HepG2 (cell line): ENCODE results near the gene RAB29. TPM values are rescaled to one million over a fixed set of nuclear protein-coding genes. Genes with fewer than 3 reads are reported as not detected.

Experiments used
- ATF7 ChIP-seq, 2 experiments: fragments of 450-650 bp in 1 of 2; sonication (generic) in 1 of 2; formaldehyde crosslinking in 1 of 2; IDR thresholded peaks; 2 replicates each; pipeline versions ENCODE4 v1.4.0 to v1.6.1; 2016 to 2020; ENCODE audit warnings: antibody characterized with exemption in 1 of 2, mild to moderate bottlenecking in 1 of 2, missing genetic modification reagents in 1 of 2
- DNMT1 ChIP-seq: sonication (generic); formaldehyde crosslinking; IDR thresholded peaks from 2 replicates; pipeline ENCODE4 v1.5.1; 2020; ENCODE audit warnings: mild to moderate bottlenecking, missing genetic modification reagents
- EP300 ChIP-seq, 3 experiments: sonication (generic) in 1 of 3; formaldehyde crosslinking in 1 of 3; IDR thresholded peaks; 2 replicates each; pipeline versions ENCODE4 v1.5.1 to v1.6.1; 2011 to 2020; ENCODE audit warnings: low read depth in 2 of 3, low read length in 2 of 3, borderline replicate concordance in 1 of 3, improper control_type of control experiment in 1 of 3, mild to moderate bottlenecking in 1 of 3, missing genetic modification reagents in 1 of 3, moderate library complexity in 1 of 3
- FOXA1 ChIP-seq, 2 experiments: fragments of 450-650 bp in 1 of 2; sonication (generic) in 1 of 2; formaldehyde crosslinking in 1 of 2; IDR thresholded peaks; 2 replicates each; pipeline versions ENCODE4 v1.4.0 to v1.6.1; 2016 to 2020; ENCODE audit warnings: missing genetic modification reagents in 1 of 2
- HES4 ChIP-seq: sonication (generic); formaldehyde crosslinking; IDR thresholded peaks from 2 replicates; pipeline ENCODE4 v1.9.0; 2021; ENCODE audit warnings: mild to moderate bottlenecking, missing genetic modification reagents, borderline replicate concordance
- HMG20B ChIP-seq: conservative IDR thresholded peaks from 2 replicates; pipeline ENCODE4 v1.6.1; 2016; ENCODE audit warnings: missing genetic modification reagents, missing compliant biosample characterization
- IRX3 ChIP-seq: sonication (generic); formaldehyde crosslinking; IDR thresholded peaks from 2 replicates; pipeline ENCODE4 v1.8.1; 2023; ENCODE audit warnings: mild to moderate bottlenecking, low read depth, missing genetic modification reagents, borderline replicate concordance
- KDM4B ChIP-seq: sonication (generic); formaldehyde crosslinking; IDR thresholded peaks from 2 replicates; pipeline ENCODE4 v1.4.0; 2020; ENCODE audit warnings: missing genetic modification reagents
- MAFG ChIP-seq: sonication (generic); formaldehyde crosslinking; IDR thresholded peaks from 2 replicates; pipeline ENCODE4 v1.5.1; 2020; ENCODE audit warnings: mild to moderate bottlenecking, missing genetic modification reagents
- MATR3 ChIP-seq: sonication (generic); formaldehyde crosslinking; IDR thresholded peaks from 2 replicates; pipeline ENCODE4 v1.4.0; 2020; ENCODE audit warnings: missing genetic modification reagents
- PLRG1 ChIP-seq: fragments of 450-650 bp; conservative IDR thresholded peaks from 2 replicates; pipeline ENCODE4 v1.6.1; 2016
- RAD21 ChIP-seq: fragments of 450-650 bp; formaldehyde crosslinking; IDR thresholded peaks from 2 replicates; pipeline ENCODE4 v1.5.0; 2020; ENCODE audit warnings: mild to moderate bottlenecking
- STAT5B ChIP-seq: sonication (generic); formaldehyde crosslinking; IDR thresholded peaks from 2 replicates; pipeline ENCODE4 v1.4.0; 2020; ENCODE audit warnings: missing genetic modification reagents
- ZNF598 ChIP-seq: sonication (generic); formaldehyde crosslinking; IDR thresholded peaks from 2 replicates; pipeline ENCODE4 v1.5.1; 2020; ENCODE audit warnings: mild to moderate bottlenecking, missing genetic modification reagents, borderline replicate concordance
- polyA plus RNA-seq, 8 experiments: library from polyadenylated mRNA; depleted of rRNA in 3 of 8; stranded (reverse) in 7 of 8; unstranded in 1 of 8; fragments of >200 nt; fragmentation: Illumina TruSeq in 4 of 8; extraction: Trizol in 4 of 8; gene quantifications; 2 replicates each; pipeline versions ENCODE4 v1.2.1 to v1.2.3, GENCODE V29; 2011 to 2016; ENCODE audit warnings: low read depth in 4 of 8, missing spikeins in 1 of 8, mixed read lengths in 1 of 8; ENCODE audit not compliant: insufficient read depth in 1 of 8
- total RNA-seq, 5 experiments: library from RNA; depleted of rRNA; stranded (reverse); fragments of >200 nt; fragmentation: Illumina TruSeq; extraction: Trizol; gene quantifications; 2 replicates each; pipeline ENCODE4 v1.2.3, GENCODE V29; 2016; ENCODE audit warnings: low read depth in 1 of 5
- TF ChIP-seq, protein P1 (sequence below): sonication (generic); formaldehyde crosslinking; IDR thresholded peaks from 2 replicates; pipeline ENCODE4 v1.4.0; 2020; ENCODE audit warnings: missing genetic modification reagents, borderline replicate concordance
- TF ChIP-seq, protein P2 (sequence below): sonication (generic); formaldehyde crosslinking; IDR thresholded peaks from 2 replicates; pipeline ENCODE4 v1.5.0; 2020; ENCODE audit warnings: mild to moderate bottlenecking, missing genetic modification reagents, borderline replicate concordance

The RAB29 gene
- total and polyA plus RNA-seq, 2 of the 13 experiments (the other 11 are each of a cell fraction or from before 2014, with no cell fraction given), result 8.7 to 10.1 TPM

DNA sequence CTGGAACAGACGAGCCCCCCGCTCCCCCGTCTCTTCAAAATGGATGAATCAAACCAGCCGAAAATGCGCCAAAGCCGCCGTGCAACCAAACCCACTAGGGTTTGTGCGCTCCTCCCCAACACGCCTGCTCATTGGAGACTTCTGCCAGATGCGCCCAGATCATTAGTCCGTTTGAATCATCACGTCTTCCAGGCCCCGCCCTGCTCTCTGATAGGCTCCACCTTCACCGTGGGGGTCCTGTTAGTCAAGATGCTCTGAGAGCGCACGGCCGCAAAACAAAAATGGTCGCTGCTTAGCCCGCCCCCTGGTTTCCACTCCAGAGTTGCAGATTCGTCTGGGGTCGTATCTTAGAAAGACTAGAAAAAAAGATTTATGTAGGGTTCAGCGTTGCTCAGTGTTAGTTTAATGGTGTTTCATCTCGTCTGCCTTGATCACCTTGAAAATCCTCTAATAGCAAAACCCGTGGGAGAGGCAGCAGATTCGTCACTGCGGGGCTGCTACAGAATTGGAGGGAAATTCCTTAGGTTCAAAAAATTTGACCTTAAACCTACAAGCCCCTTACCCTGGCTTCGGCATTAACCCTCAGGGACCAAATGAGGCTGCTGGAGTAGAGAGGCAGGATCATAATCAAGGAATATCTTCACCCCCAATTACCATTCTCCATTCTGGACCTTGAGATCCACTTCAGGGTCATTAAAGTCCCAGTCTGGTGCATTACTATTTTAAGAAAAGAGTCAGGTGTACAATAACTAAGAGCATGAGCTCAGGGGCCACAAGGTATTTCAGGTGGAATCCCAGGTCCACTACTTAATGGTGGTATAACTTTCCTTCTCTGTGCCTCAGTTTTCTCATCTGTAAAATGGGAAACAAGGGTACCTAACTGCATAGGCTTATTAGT is 24.9 kb downstream of the RAB29 start, which contains the start of gene NUCKS1 (continued):
- TF ChIP-seq IRX3 (CRISPR knock-in tag), result no peak
- TF ChIP-seq MAFG (CRISPR knock-in tag), result no peak
- TF ChIP-seq EP300 (IDR thresholded peaks at IDR 0.05; ENCODE audit: low read depth in 2 of 2, low read length in 2 of 2), result peak in 1 of 2 experiments; percentile 56; a peak in 2 of 4 replicates
- no peak for TF ChIP-seq EP300 (CRISPR knock-in tag; IDR thresholded peaks at IDR 0.05; ENCODE audit: borderline replicate concordance)
- no peak for TF ChIP-seq KDM4B (CRISPR knock-in tag)
- TF ChIP-seq RAD21, result no peak
- TF ChIP-seq MATR3 (CRISPR knock-in tag), result no peak
- TF ChIP-seq, protein P1, sequence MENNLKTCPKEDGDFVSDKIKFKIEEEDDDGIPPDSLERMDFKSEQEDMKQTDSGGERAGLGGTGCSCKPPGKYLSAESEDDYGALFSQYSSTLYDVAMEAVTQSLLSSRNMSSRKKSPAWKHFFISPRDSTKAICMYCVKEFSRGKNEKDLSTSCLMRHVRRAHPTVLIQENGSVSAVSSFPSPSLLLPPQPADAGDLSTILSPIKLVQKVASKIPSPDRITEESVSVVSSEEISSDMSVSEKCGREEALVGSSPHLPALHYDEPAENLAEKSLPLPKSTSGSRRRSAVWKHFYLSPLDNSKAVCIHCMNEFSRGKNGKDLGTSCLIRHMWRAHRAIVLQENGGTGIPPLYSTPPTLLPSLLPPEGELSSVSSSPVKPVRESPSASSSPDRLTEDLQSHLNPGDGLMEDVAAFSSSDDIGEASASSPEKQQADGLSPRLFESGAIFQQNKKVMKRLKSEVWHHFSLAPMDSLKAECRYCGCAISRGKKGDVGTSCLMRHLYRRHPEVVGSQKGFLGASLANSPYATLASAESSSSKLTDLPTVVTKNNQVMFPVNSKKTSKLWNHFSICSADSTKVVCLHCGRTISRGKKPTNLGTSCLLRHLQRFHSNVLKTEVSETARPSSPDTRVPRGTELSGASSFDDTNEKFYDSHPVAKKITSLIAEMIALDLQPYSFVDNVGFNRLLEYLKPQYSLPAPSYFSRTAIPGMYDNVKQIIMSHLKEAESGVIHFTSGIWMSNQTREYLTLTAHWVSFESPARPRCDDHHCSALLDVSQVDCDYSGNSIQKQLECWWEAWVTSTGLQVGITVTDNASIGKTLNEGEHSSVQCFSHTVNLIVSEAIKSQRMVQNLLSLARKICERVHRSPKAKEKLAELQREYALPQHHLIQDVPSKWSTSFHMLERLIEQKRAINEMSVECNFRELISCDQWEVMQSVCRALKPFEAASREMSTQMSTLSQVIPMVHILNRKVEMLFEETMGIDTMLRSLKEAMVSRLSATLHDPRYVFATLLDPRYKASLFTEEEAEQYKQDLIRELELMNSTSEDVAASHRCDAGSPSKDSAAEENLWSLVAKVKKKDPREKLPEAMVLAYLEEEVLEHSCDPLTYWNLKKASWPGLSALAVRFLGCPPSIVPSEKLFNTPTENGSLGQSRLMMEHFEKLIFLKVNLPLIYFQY, result no peak
- no peak for TF ChIP-seq HES4
- no peak for TF ChIP-seq ATF7 (IDR thresholded peaks at IDR 0.05)
- TF ChIP-seq ATF7 (CRISPR knock-in tag; IDR thresholded peaks at IDR 0.05), result no peak
- TF ChIP-seq ZNF598 (CRISPR knock-in tag), result no peak
- no peak for TF ChIP-seq PLRG1
- TF ChIP-seq FOXA1 (IDR thresholded peaks at IDR 0.05), result no peak
- TF ChIP-seq FOXA1 (CRISPR knock-in tag; IDR thresholded peaks at IDR 0.05), result no peak
- TF ChIP-seq STAT5B (CRISPR knock-in tag), result no peak
- TF ChIP-seq HMG20B, result 0 out of 2 replicates have a peak, but pooled peaks have one; percentile 47
- TF ChIP-seq, protein P2, sequence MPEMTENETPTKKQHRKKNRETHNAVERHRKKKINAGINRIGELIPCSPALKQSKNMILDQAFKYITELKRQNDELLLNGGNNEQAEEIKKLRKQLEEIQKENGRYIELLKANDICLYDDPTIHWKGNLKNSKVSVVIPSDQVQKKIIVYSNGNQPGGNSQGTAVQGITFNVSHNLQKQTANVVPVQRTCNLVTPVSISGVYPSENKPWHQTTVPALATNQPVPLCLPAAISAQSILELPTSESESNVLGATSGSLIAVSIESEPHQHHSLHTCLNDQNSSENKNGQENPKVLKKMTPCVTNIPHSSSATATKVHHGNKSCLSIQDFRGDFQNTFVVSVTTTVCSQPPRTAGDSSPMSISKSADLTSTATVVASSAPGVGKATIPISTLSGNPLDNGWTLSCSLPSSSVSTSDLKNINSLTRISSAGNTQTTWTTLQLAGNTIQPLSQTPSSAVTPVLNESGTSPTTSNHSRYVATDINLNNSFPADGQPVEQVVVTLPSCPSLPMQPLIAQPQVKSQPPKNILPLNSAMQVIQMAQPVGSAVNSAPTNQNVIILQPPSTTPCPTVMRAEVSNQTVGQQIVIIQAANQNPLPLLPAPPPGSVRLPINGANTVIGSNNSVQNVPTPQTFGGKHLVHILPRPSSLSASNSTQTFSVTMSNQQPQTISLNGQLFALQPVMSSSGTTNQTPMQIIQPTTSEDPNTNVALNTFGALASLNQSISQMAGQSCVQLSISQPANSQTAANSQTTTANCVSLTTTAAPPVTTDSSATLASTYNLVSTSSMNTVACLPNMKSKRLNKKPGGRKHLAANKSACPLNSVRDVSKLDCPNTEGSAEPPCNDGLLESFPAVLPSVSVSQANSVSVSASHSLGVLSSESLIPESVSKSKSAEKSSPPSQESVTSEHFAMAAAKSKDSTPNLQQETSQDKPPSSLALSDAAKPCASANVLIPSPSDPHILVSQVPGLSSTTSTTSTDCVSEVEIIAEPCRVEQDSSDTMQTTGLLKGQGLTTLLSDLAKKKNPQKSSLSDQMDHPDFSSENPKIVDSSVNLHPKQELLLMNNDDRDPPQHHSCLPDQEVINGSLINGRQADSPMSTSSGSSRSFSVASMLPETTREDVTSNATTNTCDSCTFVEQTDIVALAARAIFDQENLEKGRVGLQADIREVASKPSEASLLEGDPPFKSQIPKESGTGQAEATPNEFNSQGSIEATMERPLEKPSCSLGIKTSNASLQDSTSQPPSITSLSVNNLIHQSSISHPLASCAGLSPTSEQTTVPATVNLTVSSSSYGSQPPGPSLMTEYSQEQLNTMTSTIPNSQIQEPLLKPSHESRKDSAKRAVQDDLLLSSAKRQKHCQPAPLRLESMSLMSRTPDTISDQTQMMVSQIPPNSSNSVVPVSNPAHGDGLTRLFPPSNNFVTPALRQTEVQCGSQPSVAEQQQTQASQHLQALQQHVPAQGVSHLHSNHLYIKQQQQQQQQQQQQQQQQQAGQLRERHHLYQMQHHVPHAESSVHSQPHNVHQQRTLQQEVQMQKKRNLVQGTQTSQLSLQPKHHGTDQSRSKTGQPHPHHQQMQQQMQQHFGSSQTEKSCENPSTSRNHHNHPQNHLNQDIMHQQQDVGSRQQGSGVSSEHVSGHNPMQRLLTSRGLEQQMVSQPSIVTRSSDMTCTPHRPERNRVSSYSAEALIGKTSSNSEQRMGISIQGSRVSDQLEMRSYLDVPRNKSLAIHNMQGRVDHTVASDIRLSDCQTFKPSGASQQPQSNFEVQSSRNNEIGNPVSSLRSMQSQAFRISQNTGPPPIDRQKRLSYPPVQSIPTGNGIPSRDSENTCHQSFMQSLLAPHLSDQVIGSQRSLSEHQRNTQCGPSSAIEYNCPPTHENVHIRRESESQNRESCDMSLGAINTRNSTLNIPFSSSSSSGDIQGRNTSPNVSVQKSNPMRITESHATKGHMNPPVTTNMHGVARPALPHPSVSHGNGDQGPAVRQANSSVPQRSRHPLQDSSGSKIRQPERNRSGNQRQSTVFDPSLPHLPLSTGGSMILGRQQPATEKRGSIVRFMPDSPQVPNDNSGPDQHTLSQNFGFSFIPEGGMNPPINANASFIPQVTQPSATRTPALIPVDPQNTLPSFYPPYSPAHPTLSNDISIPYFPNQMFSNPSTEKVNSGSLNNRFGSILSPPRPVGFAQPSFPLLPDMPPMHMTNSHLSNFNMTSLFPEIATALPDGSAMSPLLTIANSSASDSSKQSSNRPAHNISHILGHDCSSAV (CRISPR knock-in tag), result no peak
- TF ChIP-seq DNMT1, result no peak
